ENCODE measurements around the gene BAHCC1. TPM values are rescaled to one million over a fixed set of nuclear protein-coding genes. Genes with fewer than 3 reads are reported as not detected.

BAHCC1 gene
- total RNA-seq, 2 donors from 2014 or later = 0.02 to 0.14 TPM

DNA sequence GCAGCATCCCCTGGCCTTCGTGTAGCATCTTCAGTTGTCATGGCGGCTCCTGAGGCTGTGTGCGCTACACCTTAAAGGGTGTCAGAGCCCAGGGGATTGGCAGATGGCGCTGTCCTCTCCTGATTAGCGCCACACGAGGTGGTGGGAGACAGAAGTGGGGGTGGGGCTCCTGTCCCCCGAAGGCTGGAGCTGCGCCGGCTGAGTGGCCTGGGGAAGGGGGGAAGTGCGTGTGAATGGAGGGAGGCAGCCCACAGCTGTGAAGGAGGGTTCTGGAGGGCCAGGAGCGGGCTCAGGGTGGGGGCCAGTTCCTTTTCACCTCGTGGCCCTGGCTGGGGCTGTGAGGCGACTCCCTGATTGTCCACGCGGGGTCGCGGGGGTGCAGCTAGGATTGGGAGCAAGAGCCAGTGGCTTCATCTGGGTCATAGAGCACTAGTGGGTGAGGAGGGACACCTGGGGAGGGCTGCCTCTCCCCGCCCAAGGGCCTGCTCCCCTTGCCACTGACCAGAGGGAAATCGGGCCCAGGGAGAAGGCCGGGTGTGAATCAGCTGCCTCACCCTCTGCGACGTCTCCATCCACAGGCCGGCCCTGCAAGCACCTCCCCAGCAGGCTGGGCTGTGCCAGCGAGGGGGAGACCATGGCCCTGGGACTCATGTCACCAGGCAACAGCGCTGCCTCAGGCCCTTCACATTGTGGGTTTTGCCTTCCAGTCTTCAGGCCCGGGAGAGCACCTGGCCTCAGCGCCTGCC, 14.1 kb downstream of the BAHCC1 start:
- ATAC-seq (replicated peaks in 1 of 2) (no peak), DNase-seq (no peak)
- no peaks in the 10 kb centered on the region for H3K36me3 Mint-ChIP-seq (ENCODE audit: insufficient read depth in 2 of 2)
- no peak overlapping the region for H3K4me3 Mint-ChIP-seq
- H3K27me3 Mint-ChIP-seq (ENCODE audit: low read depth) = peaks cover 18% of the 10 kb centered on the region
- no peaks in the 10 kb centered on the region for H3K9me3 Mint-ChIP-seq
- no peak overlapping the region for H3K27ac Mint-ChIP-seq
- H3K4me1 Mint-ChIP-seq (ENCODE audit: low read depth) = peaks cover 6% of the 10 kb centered on the region

DNA sequence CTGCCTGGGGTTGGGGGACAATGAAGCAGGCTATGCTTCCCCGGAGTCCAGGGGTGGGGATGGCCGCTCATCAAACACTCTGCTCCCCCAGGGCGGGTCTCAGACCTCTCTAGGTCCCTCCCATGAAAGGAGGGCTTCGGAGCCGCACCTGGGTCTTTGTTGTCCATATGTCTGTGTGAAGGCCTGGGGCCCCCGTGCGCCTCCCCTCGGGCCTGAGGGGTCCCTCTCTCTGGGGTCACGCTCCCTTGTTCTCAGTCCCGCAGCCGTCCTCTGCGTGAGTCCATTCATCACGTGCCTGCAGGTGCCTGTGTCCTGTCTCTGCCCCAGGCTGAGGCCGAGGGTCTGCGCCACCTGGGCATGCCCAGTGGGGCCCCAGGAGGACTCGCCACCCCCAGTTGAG, 15.6 kb downstream of the BAHCC1 start:
- H3K27me3 Mint-ChIP-seq (ENCODE audit: low read depth) = peaks cover 12% of the 10 kb centered on the region
- H3K4me1 Mint-ChIP-seq (ENCODE audit: low read depth) = peaks cover 6% of the 10 kb centered on the region
- no peaks in the 10 kb centered on the region for H3K36me3 Mint-ChIP-seq (ENCODE audit: insufficient read depth in 2 of 2)
- H3K4me3 Mint-ChIP-seq = no peak overlapping the region
- DNase-seq (no peak), ATAC-seq (replicated peaks in 1 of 2) (no peak)
- H3K27ac Mint-ChIP-seq = no peak overlapping the region
- H3K9me3 Mint-ChIP-seq = peaks cover 0 to under 1% of the 10 kb centered on the region in 2 donors

DNA sequence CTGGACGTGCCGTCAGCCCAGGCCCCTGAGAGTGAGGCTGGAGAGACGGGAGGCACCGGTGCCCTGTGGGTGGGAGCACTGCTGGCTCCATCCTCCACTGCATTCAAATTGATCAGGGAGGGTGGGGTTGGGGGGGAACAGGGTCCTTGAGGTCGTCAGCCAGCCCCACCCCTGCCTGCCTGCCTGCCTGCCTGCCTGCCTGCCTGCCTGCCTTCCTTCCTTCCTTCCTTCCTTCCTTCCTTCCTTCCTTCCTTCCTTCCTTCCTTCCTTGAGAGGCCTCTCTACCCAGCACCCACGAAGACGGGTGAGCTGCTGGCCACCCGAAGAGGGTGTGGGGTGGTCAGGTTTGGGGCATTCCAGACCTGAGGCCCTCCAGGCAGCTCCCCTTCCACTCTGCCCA, 16.0 kb downstream of the BAHCC1 start:
- ATAC-seq (replicated peaks in 1 of 2) (no peak), DNase-seq (no peak)
- Mint-ChIP-seq H3K27me3 (ENCODE audit: low read depth) (peaks cover 12% of the 10 kb centered on the region), H3K9me3 (peaks cover 0 to 2% of the 10 kb centered on the region in 2 donors), H3K36me3 (ENCODE audit: insufficient read depth in 2 of 2) (no peaks in the 10 kb centered on the region), H3K27ac (no peak overlapping the region), H3K4me3 (no peak overlapping the region), H3K4me1 (ENCODE audit: low read depth) (peaks cover 6% of the 10 kb centered on the region)

DNA sequence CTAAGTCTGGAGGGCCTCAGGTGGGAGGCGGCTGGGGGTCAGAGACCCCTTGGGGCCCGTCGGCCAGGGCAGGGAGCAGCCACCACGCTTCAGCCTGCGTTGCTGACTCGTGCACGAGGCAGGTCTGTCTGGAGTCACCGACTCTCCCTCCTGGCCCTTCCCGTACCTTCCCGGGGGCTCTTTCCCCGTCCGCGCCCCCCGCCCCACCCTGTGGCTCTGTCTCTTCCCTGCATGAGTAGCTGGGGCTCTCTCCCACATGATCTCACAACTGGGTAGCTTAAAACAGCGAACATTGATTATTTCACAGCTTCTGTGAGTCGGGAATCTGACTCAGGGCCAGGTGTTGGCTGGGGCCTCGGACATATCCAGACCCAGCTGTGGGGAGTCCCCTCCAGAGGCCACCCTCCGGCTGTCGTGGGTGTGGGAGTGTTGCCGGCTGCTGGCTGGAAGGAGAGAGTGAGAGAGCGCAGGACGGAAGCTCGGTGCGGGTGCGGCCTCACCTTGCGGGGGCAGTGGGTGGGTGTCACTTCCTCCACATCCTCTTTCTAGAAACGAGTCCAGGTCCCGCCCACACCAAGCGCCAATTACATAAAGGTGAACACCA, 17.3 kb downstream of the BAHCC1 start:
- H3K27me3 Mint-ChIP-seq (ENCODE audit: low read depth) = peaks cover 6% of the 10 kb centered on the region
- H3K36me3 Mint-ChIP-seq (ENCODE audit: insufficient read depth in 2 of 2) = no peaks in the 10 kb centered on the region
- DNase-seq (peak; percentile 56 to 64), ATAC-seq (replicated peaks in 1 of 2) (peak; percentile 71 to 87)
- peaks cover 6% of the 10 kb centered on the region for H3K4me1 Mint-ChIP-seq (ENCODE audit: low read depth)
- peak overlapping the region in 1 of 2 donors; percentile 49 for H3K4me3 Mint-ChIP-seq
- H3K9me3 Mint-ChIP-seq = peaks cover 0 to 2% of the 10 kb centered on the region in 2 donors
- H3K27ac Mint-ChIP-seq = no peak overlapping the region

DNA sequence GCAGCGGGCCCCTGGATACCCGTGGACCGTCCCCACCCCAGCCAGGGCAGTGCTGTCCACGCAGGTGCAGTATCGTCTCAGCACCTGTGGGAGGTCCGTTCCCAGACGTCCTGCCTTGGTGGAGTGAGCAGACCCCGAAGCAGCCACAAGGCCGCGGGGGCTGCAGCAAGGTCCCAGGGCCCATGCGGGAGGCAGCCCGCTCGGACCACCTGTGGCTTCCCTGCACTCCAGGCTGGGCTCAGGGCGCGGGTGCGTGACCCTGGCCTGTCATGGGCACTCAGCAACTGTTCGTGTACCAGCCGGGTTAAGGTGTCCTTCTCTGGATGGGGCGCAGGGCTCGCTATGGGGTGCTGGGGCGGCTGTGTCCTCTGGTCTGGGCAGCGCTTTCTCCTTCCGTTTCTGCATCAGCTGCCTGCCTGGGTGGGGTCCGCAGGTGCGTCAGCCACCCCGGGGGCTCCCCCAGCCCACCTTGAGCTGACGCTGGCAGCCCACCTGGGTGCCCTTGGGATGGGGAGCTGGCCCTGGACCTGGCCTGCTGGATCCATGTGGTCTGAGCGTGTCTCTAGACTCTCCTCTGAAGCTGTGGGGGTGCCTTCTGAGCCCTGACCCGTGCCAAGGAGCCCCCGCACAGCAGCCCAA, 18.4 kb downstream of the BAHCC1 start:
- DNase-seq (no peak), ATAC-seq (replicated peaks in 1 of 2) (no peak)
- no peak overlapping the region for H3K27ac Mint-ChIP-seq
- H3K9me3 Mint-ChIP-seq = peaks cover 0 to 2% of the 10 kb centered on the region in 2 donors
- peaks cover 6% of the 10 kb centered on the region for H3K27me3 Mint-ChIP-seq (ENCODE audit: low read depth)
- H3K36me3 Mint-ChIP-seq (ENCODE audit: insufficient read depth in 2 of 2) = no peaks in the 10 kb centered on the region
- peaks cover 6% of the 10 kb centered on the region for H3K4me1 Mint-ChIP-seq (ENCODE audit: low read depth)
- no peak overlapping the region for H3K4me3 Mint-ChIP-seq

DNA sequence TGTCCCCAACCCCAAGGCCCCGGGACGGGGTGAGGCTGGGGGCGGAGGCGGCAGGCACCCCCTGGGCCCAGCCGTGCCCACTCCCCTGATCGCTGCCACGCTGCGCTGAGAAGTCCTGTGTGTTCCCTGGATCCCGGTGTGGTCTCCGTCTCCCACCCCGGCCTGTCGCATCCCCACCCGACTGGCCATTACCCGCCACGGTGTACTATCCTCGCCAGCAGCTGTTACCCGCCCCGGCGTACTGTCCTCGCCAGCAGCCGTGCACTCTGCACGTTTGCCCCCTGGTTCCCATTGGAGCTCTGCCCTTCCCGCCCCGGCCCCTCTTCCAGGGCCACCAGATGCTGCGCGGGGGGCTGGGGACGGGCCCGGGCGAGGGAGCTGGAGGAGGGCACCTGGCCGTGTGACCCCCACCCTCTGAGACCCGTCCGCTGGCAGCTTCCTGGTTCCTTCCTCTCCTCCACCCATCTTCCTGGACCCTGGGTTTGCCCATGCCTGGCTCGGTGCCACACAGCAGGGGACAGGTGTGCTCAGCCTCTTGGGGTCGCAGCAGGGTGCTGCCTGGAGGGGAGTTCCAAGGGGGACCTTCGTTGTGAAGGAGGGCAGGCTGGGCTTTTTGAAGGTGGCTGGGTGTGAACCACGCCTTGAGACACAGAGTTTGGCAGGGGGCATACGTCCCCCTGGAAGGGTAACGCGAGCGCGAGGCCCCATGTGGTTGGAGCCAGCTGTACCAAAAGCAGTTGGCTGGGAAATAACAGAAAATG, 19.7 kb downstream of the BAHCC1 start:
- H3K9me3 Mint-ChIP-seq = peaks cover 0 to 2% of the 10 kb centered on the region in 2 donors
- H3K27ac Mint-ChIP-seq = no peak overlapping the region
- no peak overlapping the region for H3K4me3 Mint-ChIP-seq
- no peaks in the 10 kb centered on the region for H3K36me3 Mint-ChIP-seq (ENCODE audit: insufficient read depth in 2 of 2)
- H3K4me1 Mint-ChIP-seq (ENCODE audit: low read depth) = peaks cover 6% of the 10 kb centered on the region
- no peak for DNase-seq
- no peak for ATAC-seq (replicated peaks in 1 of 2)
- H3K27me3 Mint-ChIP-seq (ENCODE audit: low read depth) = no peaks in the 10 kb centered on the region

DNA sequence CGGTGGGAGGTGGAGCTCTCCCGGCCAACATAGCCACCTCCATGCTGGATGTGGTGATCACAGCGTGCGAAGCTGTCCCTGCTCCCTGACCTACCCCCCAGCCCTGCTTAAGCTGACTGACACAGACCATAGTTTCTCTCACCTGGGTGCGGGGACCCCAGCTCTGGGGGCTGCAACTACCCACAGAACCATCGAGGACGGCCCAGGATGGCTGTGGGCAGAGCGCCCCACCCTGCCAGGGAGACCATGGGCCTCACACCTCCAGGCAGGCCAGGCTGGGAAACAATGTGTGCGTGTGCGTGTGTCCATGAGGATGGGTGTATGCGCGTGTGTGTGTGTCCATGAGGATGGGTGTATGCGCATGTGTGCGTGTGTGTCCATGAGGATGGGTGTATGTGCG, 20.4 kb downstream of the BAHCC1 start:
- ATAC-seq (replicated peaks in 1 of 2) (no peak), DNase-seq (no peak)
- Mint-ChIP-seq H3K4me3 (no peak overlapping the region), H3K4me1 (ENCODE audit: low read depth) (peaks cover 6% of the 10 kb centered on the region), H3K27ac (no peak overlapping the region), H3K9me3 (peaks cover 0 to 2% of the 10 kb centered on the region in 2 donors), H3K27me3 (ENCODE audit: low read depth) (no peaks in the 10 kb centered on the region), H3K36me3 (ENCODE audit: insufficient read depth in 2 of 2) (no peaks in the 10 kb centered on the region)

DNA sequence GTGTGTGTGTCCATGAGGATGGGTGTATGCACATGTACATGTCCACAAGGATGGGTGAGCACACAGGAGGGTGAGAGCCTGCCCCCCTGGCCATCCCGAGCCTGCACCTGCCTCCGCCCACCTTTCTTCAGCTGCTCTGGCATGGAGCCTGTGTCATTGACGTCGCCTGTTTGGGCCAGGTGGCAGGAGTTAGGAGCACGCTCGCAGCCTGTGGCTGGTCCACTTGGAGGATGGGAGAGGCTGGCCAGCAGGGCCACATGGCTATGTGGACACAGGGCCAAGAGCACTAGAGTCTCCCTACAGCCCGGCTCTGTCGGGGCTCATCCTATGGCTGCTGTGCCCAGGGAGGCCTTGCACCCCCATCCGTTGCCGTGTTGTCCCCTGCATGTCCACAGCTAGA, 21.4 kb downstream of the BAHCC1 start:
- Mint-ChIP-seq H3K4me1 (ENCODE audit: low read depth) (peaks cover 6% of the 10 kb centered on the region), H3K4me3 (no peak overlapping the region), H3K36me3 (ENCODE audit: insufficient read depth in 2 of 2) (no peaks in the 10 kb centered on the region), H3K27me3 (ENCODE audit: low read depth) (no peaks in the 10 kb centered on the region), H3K27ac (no peak overlapping the region), H3K9me3 (peaks cover 0 to 2% of the 10 kb centered on the region in 2 donors)
- DNase-seq (no peak), ATAC-seq (replicated peaks in 1 of 2) (no peak)

DNA sequence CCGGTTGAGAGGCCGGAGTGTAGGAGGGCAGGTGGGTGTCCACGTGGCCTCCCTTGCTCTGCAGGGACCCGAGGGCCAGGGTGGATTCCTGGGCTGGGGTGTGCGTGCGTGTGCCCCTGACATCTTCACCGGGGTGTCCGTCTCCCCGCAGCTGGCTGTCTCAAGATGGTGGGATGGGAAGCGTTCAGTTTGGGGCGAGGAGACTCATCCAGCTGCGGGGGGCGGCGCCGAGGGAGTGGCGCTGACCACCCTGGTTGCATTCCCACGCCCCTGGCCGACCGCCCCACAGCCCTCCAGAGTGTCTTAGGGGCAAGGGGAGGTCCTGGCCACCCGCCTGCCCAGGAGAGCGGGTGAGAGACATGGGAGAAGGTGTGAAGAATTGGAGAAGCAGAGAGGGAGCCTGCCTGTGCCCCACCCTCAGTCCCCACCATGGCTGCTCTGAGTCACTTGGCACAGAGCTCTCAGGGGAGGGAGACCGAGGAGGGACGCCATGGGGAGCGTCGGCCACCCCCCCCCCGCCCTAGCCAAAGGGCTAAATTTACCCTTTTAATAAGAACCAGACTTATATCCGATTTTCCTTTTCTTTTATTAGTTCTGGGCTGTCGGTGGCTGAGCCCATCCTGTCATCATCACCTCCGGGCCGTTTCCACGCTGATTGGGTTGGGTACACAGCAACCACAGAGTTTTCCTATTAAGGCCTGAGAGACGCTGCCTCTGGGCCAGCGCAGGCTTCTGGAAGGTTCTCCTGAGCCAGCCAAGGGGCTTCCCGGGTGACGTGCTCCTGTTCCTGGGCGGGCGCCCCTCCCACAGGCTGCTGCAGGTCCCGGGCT, 22.0 kb downstream of the BAHCC1 start:
- DNase-seq (no peak), ATAC-seq (replicated peaks in 1 of 2) (no peak)
- Mint-ChIP-seq H3K4me3 (no peak overlapping the region), H3K27me3 (ENCODE audit: low read depth) (no peaks in the 10 kb centered on the region), H3K27ac (no peak overlapping the region), H3K36me3 (ENCODE audit: insufficient read depth in 2 of 2) (no peaks in the 10 kb centered on the region), H3K4me1 (ENCODE audit: low read depth) (peaks cover 6% of the 10 kb centered on the region), H3K9me3 (peaks cover 0 to 2% of the 10 kb centered on the region in 2 donors)

DNA sequence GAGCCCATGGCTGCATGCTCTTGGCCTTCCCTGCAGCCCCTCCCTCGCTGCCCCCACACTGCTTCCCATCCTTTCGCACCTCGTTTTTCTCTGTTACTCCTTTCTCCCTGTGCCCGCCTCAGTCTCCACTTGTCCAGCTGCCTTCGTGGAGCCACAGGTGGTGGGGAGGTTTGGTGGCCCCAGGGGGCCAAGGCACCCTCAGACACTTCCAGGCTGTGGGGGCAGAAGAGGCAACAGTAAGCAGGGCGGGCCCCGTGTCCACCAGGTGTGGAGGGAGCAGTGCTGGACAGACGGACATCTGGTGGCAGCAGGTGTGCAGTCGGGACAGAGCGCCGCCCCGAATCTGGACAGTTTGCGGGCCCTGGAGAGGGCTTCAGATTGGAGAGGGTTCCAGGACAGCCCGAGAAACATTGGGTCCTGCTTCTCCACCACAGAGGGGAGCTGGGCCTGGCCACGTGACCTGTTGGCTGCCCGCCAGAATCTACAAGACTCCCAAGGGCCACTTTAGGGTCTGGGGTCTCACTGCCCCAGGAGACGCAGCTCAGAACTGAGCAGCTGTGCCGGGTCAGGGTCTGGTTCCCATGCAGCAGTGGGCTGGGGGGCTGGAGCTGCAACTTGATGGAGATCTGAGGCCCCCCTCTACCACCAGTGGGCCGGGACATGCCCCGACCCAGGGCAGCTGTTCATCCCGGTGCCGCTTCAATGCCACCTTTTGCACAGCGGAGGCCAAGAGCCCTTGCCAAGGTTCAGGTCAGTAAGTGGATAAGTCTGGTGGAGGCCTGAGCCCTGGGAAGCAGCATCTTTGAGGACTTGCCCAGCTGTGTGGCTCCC, 22.8 kb downstream of the BAHCC1 start:
- no peak overlapping the region for H3K4me3 Mint-ChIP-seq
- DNase-seq (no peak), ATAC-seq (replicated peaks in 1 of 2) (no peak)
- no peaks in the 10 kb centered on the region for H3K36me3 Mint-ChIP-seq (ENCODE audit: insufficient read depth in 2 of 2)
- H3K4me1 Mint-ChIP-seq (ENCODE audit: low read depth) = no peaks in the 10 kb centered on the region
- no peaks in the 10 kb centered on the region for H3K27me3 Mint-ChIP-seq (ENCODE audit: low read depth)
- no peak overlapping the region for H3K27ac Mint-ChIP-seq
- peaks cover 0 to 2% of the 10 kb centered on the region in 2 donors for H3K9me3 Mint-ChIP-seq

DNA sequence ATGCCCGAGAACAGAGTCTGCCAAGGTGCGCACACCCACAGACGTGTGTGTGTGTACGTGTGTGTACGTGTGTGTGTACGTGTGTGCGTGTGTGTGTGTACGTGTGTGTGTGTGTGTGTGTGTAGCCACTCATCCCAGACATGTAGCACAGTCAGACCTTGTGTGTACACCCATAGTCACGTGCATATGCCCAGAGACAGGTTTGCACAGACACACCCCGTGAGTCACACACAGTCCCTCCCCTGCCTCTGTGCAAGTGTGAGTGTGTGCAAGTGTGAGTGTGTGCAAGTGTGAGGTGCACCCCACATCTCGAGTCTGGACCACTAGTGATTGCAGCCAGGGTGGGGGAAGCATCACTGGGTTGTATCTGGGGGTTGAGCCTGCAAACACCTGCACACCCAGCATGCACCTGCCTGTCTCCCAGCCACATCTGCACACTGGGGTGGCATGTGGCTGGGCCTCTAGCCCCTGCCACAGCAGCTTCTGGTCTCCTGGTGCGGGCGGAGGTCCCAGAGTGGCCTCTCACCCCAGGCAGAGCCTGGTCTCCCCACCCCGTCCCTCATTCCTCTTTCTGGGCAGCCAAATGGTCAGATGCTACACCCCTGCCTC, 23.6 kb downstream of the BAHCC1 start:
- no peak for DNase-seq
- no peaks in the 10 kb centered on the region for H3K36me3 Mint-ChIP-seq (ENCODE audit: insufficient read depth in 2 of 2)
- H3K27me3 Mint-ChIP-seq (ENCODE audit: low read depth) = no peaks in the 10 kb centered on the region
- H3K27ac Mint-ChIP-seq = no peak overlapping the region
- peaks cover 0 to 2% of the 10 kb centered on the region in 2 donors for H3K9me3 Mint-ChIP-seq
- H3K4me3 Mint-ChIP-seq = no peak overlapping the region
- ATAC-seq (replicated peaks in 1 of 2) = no peak
- no peaks in the 10 kb centered on the region for H3K4me1 Mint-ChIP-seq (ENCODE audit: low read depth)
